ENCODE data around the gene GBX1.

Gene GBX1

DNA sequence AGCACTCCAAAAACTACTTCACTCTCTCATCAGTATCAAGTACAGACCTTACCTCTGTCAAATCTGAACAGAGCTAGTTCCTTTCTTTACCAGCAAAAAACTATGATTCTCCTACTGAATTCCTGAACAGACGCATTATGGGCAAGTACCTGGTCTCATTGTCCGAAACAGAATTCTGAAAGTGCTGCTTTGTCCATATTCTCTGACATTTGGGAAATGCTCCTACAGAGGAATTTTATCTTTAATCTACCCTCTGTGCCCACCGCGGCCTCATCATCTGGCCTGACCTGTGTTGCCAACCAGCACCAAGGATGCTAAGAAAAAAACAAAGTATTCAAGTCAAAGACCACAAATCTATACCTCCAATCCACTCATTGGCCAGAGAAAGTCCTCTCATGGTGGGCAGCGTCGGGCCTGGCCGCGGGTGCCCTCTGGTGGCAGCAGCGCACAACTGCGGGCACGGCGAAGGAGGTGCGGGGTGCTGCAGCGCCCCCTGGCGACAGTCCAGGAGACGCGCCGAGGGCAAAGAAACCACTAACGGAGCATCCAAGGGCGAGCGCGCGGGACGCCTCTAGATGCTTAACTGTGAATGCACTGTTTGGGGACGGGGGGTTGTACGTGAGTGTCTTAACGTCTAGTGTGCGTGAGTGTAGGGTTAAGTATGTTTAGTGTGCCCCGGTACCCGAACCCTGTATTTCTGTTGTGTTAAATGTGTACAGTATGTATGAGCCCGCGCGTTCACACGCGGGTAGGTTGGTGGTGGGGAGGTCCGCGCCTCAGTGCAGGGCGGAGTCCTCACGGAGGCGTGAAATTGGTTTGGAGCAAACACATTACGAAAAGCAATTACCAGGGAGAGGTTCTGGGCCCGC, 5.0 kb upstream of the GBX1 start:
- peak; percentile 75 for DNase-seq

DNA sequence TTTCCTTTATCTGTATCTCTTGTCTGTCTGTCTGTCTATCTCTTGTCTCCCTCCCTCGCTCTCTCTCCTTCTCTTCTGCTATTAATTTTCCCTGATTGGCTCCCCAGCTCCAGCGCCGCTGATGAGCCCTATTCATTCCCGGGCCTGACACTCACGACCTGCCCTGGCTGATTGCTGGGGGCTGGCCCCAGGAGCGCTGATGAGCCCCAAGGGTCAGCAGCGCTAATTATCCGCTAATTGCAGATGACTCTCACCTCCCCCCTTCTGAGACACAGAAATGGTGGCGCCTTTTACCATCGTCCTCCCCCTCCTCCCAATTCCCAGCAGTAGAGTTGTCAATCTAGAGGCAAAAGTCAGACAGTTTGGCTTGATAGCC, 1.3 kb upstream of the GBX1 start:
- no peak for DNase-seq

DNA sequence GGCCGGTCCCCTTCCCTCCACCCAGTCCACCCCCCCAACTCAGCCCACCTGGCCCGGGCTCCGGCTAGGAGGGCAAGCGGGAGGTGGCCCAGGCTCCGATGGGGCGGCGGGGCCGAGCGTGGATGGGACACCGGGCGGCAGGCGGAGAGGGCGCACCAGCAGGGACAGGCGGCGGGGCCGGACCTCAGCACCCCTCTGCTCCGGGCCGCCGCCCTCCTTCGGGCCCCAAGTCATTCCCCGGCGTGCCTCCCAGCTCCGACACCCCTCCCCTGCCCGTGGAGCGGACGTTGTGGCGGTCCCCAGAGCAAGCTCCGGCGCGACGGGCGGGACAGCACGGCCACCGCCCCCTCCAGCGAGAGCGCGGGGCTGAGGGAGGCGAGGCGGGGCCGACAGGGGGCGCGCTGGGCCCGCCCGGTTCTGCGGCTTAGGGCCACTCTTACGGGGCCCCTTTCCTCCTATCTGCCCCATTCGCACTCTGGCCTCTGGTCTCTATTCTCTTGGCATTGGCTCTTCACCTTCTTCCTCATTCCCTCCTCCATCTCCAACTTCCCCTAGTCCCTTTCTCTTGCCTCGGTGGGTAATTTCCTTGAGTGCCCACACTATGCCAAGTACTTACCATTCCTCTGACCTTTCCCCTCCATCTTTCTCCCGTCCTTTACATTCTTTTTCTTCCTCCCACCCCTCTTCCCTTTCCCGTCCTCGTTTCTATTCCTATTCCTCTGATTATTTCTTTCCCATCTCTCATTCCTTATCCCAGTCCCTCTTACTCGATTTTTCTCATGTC, 701 bp upstream of the GBX1 start:
- peak; percentile 41 for DNase-seq

DNA sequence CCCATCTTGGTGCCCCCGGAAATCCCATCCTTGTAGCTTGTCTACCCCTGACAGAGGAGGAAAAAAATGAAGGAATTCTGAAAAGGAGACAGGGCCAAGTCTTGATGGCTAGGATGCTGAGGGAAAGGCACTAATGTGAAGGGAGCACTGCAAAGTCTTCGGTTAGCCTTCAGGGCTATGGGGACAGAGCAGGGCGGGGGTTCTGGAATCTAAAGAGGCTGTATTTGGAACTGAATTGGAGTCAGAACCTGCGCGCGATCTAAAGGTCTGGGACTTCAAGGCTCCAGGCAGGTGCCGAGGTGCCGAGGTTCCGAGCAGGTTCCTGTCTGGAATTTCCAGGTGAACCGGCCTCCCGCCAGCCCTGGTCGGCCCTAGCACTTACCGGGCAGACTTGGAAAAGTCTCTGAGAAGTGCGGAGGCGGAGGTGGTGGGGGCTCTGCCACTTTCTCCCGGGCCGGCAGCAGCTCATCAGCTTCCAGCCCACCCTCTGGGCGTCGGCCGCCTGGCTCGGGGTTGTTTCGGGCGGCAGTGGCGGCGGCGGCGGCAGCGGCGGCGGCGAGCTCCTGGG, 781 bp downstream of the GBX1 start:
- DNase-seq: no peak

DNA sequence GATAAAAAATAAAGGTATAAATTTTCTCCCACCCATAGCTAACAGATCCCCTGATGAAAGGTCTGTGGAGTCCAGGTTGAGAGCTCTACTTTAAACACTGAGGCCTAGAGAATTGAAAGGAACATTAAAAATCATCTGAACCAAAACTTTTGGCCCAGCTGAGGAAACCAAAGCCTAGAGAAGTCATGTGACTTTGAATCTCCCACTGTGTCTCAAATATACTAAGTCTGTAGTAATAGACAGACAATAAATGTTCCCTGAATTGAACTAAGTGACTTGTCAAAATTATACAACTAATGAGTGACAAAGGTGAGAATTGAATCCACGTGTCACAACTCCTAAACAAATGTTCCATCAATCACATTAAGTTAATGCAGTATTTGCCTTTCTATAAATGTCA, 5.7 kb downstream of the GBX1 start:
- no peak for DNase-seq

DNA sequence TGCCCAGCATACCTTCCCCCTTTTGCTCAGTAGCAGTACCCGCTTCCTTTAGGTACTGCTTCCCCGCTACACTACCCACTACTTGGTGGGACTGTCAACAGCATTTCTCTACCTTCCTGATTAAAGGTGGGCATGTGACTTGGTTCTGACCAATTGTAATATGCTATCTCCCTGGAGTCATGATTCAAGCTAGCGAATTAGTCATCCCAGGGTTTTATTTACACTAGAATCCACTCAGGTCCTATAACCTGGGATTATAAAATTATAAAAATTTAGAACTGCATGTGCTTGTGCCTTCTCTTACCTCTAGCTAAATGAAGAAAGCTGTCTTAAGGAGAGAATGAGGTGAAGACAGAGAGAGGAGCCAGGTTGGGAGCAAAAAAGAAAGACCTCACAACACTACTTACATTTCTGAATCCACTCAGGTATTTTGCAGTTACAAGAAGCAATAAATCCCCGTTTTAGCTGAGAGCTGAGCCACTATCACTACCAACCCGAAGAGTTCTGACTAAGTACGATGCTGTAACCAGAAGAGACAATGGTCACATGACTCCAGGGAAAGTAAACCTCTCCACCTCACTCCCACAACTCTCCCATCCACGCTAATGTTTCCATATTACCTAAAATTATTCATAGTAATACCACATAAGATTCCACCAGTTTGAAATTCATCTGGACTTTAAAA, 9.7 kb downstream of the GBX1 start:
- no peak for DNase-seq

DNA sequence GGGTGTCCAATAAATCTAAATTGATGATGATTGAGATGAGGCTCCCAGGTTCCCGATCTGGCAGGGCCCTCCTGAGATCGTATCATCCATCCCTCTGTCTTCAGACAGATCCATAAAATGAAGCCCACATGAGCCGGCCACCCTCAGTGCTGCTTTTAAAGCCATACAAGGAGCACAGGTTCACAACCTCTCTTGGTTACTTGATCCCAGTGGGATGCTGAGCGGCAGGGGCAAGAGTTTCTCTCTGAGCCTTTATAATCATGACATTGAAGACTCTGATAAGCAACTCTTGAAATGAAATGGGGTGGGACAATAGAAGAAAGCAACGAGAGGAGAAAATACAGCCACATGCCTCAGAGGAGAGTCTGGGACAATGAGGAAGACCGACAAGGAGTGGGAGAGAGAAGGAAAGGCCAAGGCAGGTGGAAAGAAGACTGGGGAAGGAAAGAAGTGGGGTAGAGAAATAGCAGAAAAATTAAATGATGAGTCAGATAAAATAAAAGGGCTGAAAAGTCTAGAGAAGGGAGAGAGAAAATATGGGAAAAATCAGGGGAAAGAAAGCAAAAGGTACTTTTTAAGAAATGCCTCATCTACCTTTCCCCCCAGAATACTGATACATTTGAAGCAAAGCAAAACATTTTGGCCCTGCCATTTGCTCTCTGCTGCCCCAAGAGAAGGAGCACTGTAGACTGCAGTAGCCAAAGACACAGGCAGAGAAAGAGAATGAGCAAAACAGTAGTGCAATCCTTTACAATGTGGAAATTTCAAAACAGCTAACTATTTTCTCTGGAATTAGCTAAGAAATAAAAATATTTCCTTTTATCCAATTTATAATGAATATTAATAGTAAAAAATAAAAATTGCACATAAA, 14.6 kb downstream of the GBX1 start:
- no peak for DNase-seq

DNA sequence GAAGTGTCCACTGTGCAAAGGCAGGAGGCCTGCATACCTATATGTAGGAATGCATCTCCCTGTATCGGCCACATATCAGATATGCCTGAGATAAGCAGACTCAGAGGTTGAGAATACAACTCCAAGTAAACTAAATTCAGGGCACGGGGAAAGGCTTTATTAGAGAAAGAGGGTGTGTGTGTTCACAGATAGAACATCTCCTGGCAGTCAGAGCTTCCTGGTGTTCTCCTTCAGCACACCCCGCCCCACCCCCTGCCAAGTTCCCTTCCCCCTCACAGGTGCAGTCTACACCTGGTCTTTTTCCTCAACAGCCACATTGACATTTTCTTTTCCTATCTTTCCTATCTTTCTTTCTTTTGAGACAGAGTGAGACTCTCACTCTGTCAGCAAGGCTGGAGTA, 17.1 kb downstream of the GBX1 start:
- no peak for DNase-seq

DNA sequence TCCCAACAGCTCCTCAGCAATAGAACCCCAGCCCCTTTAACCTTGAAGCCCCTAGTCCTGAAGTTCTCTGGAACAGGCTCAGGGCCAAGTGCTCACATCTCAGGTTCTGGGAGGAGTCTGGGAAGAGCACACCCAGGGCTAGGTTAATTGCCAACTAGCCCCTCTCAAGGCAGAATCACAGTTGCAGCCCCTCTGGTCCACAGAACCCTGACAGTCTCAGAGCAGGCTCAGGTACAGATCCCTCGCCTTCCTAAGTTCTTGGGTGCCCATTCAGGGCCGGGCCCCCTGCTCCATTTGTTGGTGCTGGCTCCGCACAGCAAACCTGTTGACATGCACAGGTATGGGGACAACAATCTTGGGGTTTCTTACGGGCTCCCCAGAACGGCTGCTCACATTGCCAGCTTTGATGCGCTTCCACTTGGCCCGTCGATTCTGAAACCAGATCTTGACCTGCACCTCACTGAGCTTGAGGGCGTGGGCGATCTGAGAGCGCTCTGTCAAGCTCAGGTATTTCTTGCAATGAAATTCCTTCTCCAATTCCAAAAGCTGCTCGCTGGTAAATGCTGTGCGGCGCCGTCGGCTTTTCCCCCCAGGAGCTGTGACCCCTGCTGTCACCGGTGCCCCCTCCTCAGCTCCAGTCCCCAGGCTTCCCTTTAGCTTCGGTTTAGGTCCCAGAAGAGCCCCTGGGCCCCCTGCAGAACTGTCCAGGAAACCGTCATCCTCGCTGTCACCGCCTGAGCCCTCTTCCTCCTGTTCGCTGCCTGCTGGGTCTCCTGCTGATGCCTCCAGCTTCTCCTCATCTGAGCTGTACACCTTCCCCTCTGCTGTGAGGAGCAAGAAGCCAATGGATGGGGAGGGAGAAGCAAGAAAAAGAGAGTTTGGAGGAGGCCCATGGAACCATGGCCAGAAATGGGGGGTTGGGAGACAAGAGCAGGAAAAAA, 18.9 kb downstream of the GBX1 start:
- no peak for DNase-seq

DNA sequence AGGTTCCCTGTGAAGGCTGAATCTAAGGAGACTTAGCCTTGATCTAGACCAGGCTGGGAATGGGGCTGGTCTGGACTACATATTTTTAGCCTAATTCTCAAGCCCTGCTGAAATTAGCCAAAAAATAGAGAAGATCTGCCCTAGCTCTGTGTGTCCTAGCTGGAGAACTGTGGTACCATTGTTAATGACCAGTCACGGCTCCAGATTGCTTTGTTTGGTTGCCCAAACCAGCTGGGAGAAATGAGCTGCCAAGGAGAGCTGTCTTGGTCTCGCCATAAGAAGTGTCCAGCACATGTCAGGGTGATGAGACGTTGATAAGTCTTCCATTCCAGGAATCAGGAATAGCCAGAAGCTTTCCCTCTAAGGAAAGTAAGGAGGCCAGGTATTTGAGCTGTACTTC, 20.7 kb downstream of the GBX1 start:
- no peak for DNase-seq

DNA sequence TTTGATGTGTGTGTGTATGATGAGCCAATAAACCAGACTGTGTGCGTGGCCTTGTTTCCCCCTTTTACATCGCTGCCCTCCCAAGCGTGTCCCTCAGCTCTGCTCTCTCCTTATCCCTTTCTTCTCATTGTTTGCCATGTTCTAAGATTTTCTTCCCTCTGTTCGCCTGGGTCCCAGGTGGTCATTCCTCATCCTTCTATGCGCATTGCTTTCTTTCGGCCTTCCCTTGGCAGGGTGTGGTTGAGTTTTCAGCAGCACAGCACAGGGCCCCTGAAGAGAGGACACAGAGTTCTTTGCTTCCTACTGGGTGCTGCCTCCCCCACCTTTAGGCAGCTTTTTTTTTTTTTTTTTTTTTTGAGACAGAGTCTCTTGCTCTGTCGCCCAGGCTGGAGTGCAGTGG, 23.1 kb downstream of the GBX1 start:
- no peak for DNase-seq

DNA sequence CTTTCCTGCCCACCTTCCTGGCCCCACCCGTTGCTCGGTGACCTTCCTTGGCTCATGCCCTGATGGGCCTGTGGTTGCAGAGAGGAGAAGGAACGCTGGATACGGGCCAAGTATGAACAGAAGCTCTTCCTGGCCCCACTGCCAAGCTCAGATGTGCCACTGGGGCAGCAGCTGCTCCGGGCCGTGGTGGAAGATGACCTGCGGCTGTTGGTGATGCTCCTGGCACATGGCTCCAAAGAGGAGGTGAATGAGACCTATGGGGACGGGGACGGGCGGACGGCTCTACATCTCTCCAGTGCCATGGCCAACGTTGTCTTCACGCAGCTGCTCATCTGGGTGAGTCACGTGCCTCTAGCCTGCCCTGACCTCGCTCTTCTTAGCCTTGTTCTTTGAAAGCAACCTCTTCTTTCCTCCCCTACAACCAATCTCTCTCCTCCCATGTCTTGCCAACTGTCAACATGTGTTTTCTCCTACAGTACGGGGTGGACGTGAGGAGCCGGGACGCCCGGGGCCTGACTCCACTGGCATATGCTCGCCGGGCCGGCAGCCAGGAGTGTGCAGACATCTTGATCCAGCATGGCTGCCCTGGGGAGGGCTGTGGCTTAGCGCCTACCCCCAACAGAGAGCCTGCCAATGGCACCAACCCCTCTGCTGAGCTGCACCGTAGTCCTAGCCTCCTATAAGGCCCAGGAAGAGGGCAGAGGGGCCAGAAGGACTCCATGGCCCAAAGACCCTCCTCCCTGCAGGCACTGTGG, 24.1 kb downstream of the GBX1 start:
- peak; percentile 53 for DNase-seq

DNA sequence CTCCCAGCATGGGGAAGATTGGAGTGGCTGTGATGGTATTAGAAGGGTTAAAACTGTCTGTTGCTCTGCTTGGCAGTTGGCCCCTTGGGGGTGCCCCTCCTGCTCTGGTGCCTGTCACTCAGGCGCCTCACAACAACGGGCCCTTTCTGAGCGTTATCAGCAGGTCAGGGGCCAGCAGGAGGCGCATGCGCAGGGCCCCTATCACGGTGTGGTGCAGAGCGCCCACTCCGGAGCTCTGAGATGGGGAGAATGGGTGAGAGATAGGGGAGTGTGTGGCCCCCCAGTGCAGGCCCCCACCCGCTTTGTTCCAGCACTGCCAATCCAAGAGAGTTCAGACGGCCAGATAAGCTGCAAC, 24.8 kb downstream of the GBX1 start:
- DNase-seq: peak; percentile 88

DNA sequence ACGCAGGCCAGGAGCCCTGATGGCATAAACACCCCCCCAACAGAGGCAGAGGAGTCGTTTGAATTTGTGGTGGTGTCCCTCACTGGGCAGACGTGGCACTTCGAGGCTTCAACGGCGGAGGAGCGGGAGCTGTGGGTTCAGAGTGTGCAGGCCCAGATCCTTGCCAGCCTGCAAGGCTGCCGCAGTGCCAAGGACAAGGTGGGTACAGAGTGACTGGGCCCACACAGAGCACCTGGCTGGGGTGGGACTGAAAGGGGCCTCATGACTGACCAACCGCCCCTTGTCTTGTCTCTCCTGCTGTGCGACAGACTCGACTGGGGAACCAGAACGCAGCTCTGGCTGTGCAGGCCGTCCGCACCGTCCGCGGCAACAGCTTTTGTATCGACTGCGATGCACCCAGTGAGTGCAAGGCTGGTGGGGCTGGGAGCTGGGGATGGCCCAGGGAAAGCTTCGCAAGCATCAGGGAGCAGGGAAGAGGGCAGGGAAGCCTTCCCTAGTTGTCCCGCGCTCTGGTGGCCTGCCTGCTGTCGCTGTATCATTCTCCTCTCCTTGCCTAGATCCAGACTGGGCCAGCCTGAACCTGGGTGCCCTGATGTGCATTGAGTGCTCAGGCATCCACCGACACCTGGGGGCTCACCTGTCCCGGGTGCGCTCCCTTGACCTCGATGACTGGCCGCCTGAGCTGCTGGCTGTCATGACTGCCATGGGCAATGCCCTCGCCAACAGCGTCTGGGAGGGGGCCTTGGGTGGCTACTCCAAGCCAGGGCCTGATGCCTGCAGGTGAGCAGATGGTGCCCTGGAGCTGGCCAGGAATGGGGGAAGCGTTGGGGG, 25.4 kb downstream of the GBX1 start:
- no peak for DNase-seq

DNA sequence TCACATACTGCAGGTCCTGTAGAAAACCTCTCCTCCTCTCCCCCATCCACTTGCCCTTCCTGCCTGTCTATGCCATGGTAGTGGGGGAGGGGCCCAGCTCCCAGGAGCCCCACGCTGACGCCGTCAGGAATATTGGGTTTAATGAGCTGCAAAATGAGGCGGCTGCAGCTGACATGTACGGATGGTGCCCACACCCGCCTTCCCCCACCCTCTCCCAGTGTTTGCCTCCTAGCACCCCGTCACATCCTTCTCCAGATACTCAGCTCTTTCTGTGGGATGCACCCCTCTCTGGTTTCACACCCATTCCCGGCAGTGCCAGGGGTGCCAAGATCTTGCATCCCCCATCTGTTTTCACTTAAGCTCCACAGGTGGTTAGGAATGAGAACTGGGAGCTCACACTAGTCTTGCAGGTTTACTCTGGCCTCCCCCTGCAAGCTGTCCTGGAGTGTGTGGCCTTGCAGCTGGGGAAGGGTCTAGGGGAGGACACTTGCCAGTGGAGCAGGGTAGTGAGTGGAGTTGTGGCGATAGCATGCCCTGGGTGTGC, 26.1 kb downstream of the GBX1 start:
- no peak for DNase-seq

DNA sequence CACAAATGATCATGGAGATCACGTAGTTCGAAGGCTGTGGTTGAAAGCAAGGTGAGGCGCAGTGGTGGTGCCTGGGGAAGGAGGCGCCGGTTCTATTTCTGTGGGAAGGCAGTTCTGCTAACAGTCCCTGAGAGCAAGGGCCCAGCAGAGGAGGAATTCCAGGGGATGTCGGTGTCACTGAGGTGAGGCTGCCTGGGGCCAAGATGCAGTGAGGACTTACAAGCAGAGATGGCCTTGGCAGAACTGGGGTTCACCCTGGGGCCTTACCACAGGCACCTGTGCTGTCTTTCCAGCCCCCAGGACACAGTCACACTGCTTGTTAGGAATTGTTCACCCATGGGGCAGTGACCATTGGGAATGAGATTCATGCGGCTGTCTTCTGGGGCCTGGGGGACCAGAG, 26.7 kb downstream of the GBX1 start:
- no peak for DNase-seq

DNA sequence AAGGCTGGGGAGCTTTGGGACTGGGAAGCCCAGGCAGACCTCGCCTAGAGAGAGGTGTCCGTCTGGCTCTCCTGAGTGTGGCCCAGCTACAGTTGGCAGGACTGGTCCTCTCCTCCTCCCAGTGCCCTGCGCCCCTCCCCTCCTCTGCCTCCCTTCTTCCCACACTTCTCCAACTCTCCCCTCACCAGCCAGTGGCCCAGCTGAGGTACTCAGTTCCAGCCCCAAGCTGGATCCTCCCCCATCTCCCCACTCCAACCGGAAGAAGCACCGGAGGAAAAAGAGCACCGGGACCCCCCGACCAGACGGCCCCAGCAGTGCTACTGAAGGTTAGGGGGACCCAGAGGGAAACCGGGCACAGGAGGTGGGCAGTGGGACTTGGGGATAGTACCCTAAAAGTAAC, 27.7 kb downstream of the GBX1 start:
- no peak for DNase-seq

DNA sequence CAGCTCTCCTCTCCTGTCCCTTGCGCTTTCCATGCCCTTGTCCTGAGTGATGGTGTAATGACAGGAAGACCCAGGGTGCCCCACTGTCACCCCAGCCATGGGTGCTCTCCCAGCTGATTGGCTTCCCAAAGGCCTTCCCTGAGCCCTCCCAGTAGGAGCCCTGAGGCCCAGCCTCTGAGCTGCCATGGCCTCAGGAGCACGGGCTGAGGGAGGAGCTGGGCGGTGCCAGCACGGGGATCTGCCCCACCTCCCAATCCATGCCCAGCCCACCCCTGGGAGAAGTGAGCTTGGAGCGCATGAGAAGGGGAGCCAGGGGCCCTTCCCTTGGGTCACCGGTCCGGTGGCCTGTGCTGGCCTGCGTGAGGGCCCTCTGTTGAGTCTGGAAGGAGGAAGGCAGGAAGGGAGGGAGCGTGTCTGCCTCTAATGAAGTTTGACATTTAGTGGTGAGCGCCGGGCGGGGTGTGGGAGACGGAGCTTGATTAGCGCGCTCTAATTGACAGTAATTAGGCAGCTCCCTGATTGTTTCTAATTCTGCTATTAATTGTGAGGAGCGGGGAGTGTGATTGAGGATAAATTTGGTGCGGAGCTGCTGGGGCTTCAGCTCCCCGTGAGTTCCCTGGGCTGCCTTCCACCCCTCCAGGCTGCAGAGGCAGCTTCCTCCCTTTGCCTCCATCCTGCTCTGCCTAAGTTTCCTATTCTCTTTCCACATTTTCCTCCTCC, 28.3 kb downstream of the GBX1 start:
- no peak for DNase-seq
